Mesenchymal stem cell (in vitro differentiated cells and primary cell): ENCODE measurements around the gene ARHGAP18.
A peak's percentile ranks its signal among the peaks of the same experiment; 100 is the strongest.

ENCODE experiments used
- DNase-seq: peaks from one replicate; pipeline ENCODE4 v3.0.0-alpha.2; 2013
- H2AFZ ChIP-seq: one replicate; pipeline ENCODE4 v1.6.1; 2013; ENCODE audit warnings: low read depth, mild to moderate bottlenecking, control low read depth, inconsistent platforms, low read length, moderate library complexity
- H2AK5ac ChIP-seq: 2 replicates; pipeline ENCODE4 v1.6.1; 2013; ENCODE audit warnings: low read length, moderate library complexity, mild to moderate bottlenecking, inconsistent platforms; ENCODE audit not compliant: severe bottlenecking
- H2BK120ac ChIP-seq: one replicate; pipeline ENCODE4 v1.6.1; 2013; ENCODE audit warnings: low read depth, mild to moderate bottlenecking, inconsistent platforms, low read length, moderate library complexity
- H2BK12ac ChIP-seq, 2 experiments: one replicate each; pipeline ENCODE4 v1.6.1; 2013; ENCODE audit warnings: inconsistent platforms in 2 of 2, low read length in 2 of 2, mild to moderate bottlenecking in 2 of 2, moderate library complexity in 2 of 2, control low read depth in 1 of 2
- H2BK15ac ChIP-seq: one replicate; pipeline ENCODE4 v1.6.1; 2013; ENCODE audit warnings: mild to moderate bottlenecking, low read depth, inconsistent platforms; ENCODE audit not compliant: poor library complexity, severe bottlenecking
- H2BK5ac ChIP-seq: 2 replicates; pipeline ENCODE4 v1.6.1; 2013; ENCODE audit warnings: low read depth, mild to moderate bottlenecking, low read length, control low read depth, inconsistent platforms; ENCODE audit not compliant: poor library complexity, severe bottlenecking
- H3K14ac ChIP-seq, 2 experiments: one replicate each; pipeline ENCODE4 v1.6.1; 2013; ENCODE audit warnings: inconsistent platforms in 2 of 2, low read length in 2 of 2, control low read depth in 1 of 2, mild to moderate bottlenecking in 1 of 2, moderate library complexity in 1 of 2
- H3K18ac ChIP-seq, 2 experiments: one replicate each; pipeline ENCODE4 v1.6.1; 2013; ENCODE audit warnings: inconsistent platforms in 2 of 2, low read length in 2 of 2, control low read depth in 1 of 2, low read depth in 1 of 2, mild to moderate bottlenecking in 1 of 2
- H3K23ac ChIP-seq, 2 experiments: one replicate each; pipeline ENCODE4 v1.6.1; 2013; ENCODE audit warnings: inconsistent platforms in 2 of 2, low read length in 2 of 2, mild to moderate bottlenecking in 2 of 2, moderate library complexity in 2 of 2, control low read depth in 1 of 2
- H3K27ac ChIP-seq: 2 replicates; pipeline ENCODE4 v1.5.1; 2013; ENCODE audit warnings: mild to moderate bottlenecking, moderate library complexity, low read length, control low read depth, inconsistent platforms; ENCODE audit not compliant: poor library complexity, severe bottlenecking
- H3K27me3 ChIP-seq, 2 experiments: 2 replicates each; pipeline versions ENCODE4 v1.6.1 to v1.7.0; 2013; ENCODE audit warnings: low read length in 2 of 2, mild to moderate bottlenecking in 2 of 2, moderate library complexity in 2 of 2, control low read depth in 1 of 2, inconsistent platforms in 1 of 2; ENCODE audit not compliant: control insufficient read depth in 1 of 2, insufficient read depth in 1 of 2
- H3K36me3 ChIP-seq, 2 experiments: 2 replicates each; pipeline versions ENCODE4 v1.6.1 to v1.7.0; 2013; ENCODE audit warnings: low read length in 2 of 2, control low read depth in 1 of 2, inconsistent platforms in 1 of 2, low read depth in 1 of 2, mild to moderate bottlenecking in 1 of 2; ENCODE audit not compliant: insufficient read depth in 2 of 2, control insufficient read depth in 1 of 2
- H3K4ac ChIP-seq, 2 experiments: one replicate each; pipeline ENCODE4 v1.6.1; 2013; ENCODE audit warnings: inconsistent platforms in 2 of 2, low read length in 2 of 2, mild to moderate bottlenecking in 2 of 2, moderate library complexity in 2 of 2, control low read depth in 1 of 2, low read depth in 1 of 2
- H3K4me1 ChIP-seq: 2 replicates; pipeline ENCODE4 v1.6.1; 2013; ENCODE audit warnings: low read depth, low read length, control low read depth; ENCODE audit not compliant: control insufficient read depth, insufficient read depth
- H3K4me2 ChIP-seq: 2 replicates; pipeline ENCODE4 v1.6.1; 2013; ENCODE audit warnings: low read length, mild to moderate bottlenecking, inconsistent platforms; ENCODE audit not compliant: poor library complexity, severe bottlenecking
- H3K4me3 ChIP-seq, 2 experiments: 2 replicates each; pipeline versions ENCODE4 v1.5.1 to v1.7.0; 2013; ENCODE audit warnings: low read length in 2 of 2, mild to moderate bottlenecking in 2 of 2, control low read depth in 1 of 2, low read depth in 1 of 2; ENCODE audit not compliant: insufficient read depth in 1 of 2
- H3K79me1 ChIP-seq: replicated peaks from 2 replicates; pipeline ENCODE4 v1.6.1; 2013; ENCODE audit warnings: mild to moderate bottlenecking, control low read depth, low read length, inconsistent platforms; ENCODE audit not compliant: poor library complexity, severe bottlenecking
- H3K9ac ChIP-seq: 2 replicates; pipeline ENCODE4 v1.7.0; 2013; ENCODE audit warnings: mild to moderate bottlenecking, low read length, moderate library complexity
- H3K9me3 ChIP-seq: 2 replicates; pipeline ENCODE4 v1.7.0; 2013; ENCODE audit warnings: mild to moderate bottlenecking, low read length; ENCODE audit not compliant: control insufficient read depth
- H4K8ac ChIP-seq: one replicate; pipeline ENCODE4 v1.6.1; 2013; ENCODE audit warnings: inconsistent platforms, mild to moderate bottlenecking, low read length, moderate library complexity
- H4K91ac ChIP-seq: one replicate; pipeline ENCODE4 v1.6.1; 2013; ENCODE audit warnings: mild to moderate bottlenecking, low read length, inconsistent platforms
- WGBS: methylation state at CpG from one replicate; pipeline ENCODE4 v1.1.7; 2013; ENCODE audit warnings: mixed read lengths; 5-methylcytosine and 5-hydroxymethylcytosine counted together

The ARHGAP18 gene

GRCh38 chr6:129593233-129593564 is 116.8 kb downstream of the ARHGAP18 start:
- H3K27me3 ChIP-seq = no peaks in the 10 kb centered on the region
- H3K27ac ChIP-seq = peak overlapping the region; percentile 12
- no peak overlapping the region for H4K8ac ChIP-seq
- H3K14ac ChIP-seq = no peak overlapping the region
- H3K23ac ChIP-seq = no peak overlapping the region
- H4K91ac ChIP-seq = no peak overlapping the region
- H3K79me1 ChIP-seq = peaks cover 19% of the 10 kb centered on the region
- no peak overlapping the region for H3K4me3 ChIP-seq
- no peak overlapping the region for H3K4ac ChIP-seq
- no peak overlapping the region for H2AK5ac ChIP-seq
- H2BK5ac ChIP-seq = no peak overlapping the region
- no peak overlapping the region for H2BK120ac ChIP-seq
- H2AFZ ChIP-seq = no peak overlapping the region
- 97% methylated on average over 3 of the region's 3 CpGs for WGBS
- no peaks in the 10 kb centered on the region for H3K9me3 ChIP-seq
- H2BK15ac ChIP-seq = no peak overlapping the region
- no peak overlapping the region for H3K4me2 ChIP-seq
- peaks cover 10% of the 10 kb centered on the region for H3K4me1 ChIP-seq
- no peak overlapping the region for H3K9ac ChIP-seq
- peaks cover 21 to 61% of the 10 kb centered on the region in 2 experiments for H3K36me3 ChIP-seq
- no peak overlapping the region for H3K18ac ChIP-seq
- DNase-seq = no peak
- H2BK12ac ChIP-seq = no peak overlapping the region

- H3K14ac ChIP-seq = no peak overlapping the region
- H3K27ac ChIP-seq = peak overlapping the region; percentile 5
- no peak overlapping the region for H3K4me2 ChIP-seq
- H3K9me3 ChIP-seq = no peaks in the 10 kb centered on the region
- no peak overlapping the region for H3K23ac ChIP-seq
- no peak overlapping the region for H2AFZ ChIP-seq
- WGBS = 97% methylated on average over 5 of the region's 6 CpGs
- H2BK120ac ChIP-seq = no peak overlapping the region
- H3K27me3 ChIP-seq = no peaks in the 10 kb centered on the region
- no peak for DNase-seq
- H3K9ac ChIP-seq = no peak overlapping the region
- H2BK12ac ChIP-seq = no peak overlapping the region
- no peak overlapping the region for H4K91ac ChIP-seq
- H3K18ac ChIP-seq = no peak overlapping the region
- H2BK15ac ChIP-seq = no peak overlapping the region
- no peak overlapping the region for H2AK5ac ChIP-seq
- H4K8ac ChIP-seq = no peak overlapping the region
- H2BK5ac ChIP-seq = no peak overlapping the region
- H3K4me3 ChIP-seq = no peak overlapping the region
- H3K79me1 ChIP-seq = peaks cover 21% of the 10 kb centered on the region
- peaks cover 25 to 61% of the 10 kb centered on the region in 2 experiments for H3K36me3 ChIP-seq
- H3K4ac ChIP-seq = no peak overlapping the region
- peaks cover 10% of the 10 kb centered on the region for H3K4me1 ChIP-seq
Measured at GRCh38 chr6:129592516-129593232, 117.3 kb downstream of the ARHGAP18 start.

- Histone ChIP-seq H2BK120ac (no peak overlapping the region), H3K4me1 (peaks cover 5% of the 10 kb centered on the region), H3K4me3 (no peak overlapping the region), H3K79me1 (peaks cover 24% of the 10 kb centered on the region), H3K4me2 (no peak overlapping the region), H4K91ac (no peak overlapping the region), H3K9me3 (no peaks in the 10 kb centered on the region), H3K27me3 (no peaks in the 10 kb centered on the region), H2BK12ac (no peak overlapping the region), H3K14ac (no peak overlapping the region), H3K36me3 (peaks cover 21 to 57% of the 10 kb centered on the region in 2 experiments), H4K8ac (no peak overlapping the region), H3K23ac (no peak overlapping the region), H2AFZ (no peak overlapping the region), H2BK15ac (no peak overlapping the region), H3K27ac (no peak overlapping the region), H3K4ac (no peak overlapping the region), H3K18ac (no peak overlapping the region), H2BK5ac (no peak overlapping the region), H2AK5ac (no peak overlapping the region), H3K9ac (no peak overlapping the region)
- 65% methylated on average over 2 of the region's 4 CpGs for WGBS
- DNase-seq = peak; percentile 67
Measured at GRCh38 chr6:129590408-129591022, 119.5 kb downstream of the ARHGAP18 start.

- DNase-seq = no peak
- Histone ChIP-seq H3K36me3 (peaks cover 22 to 57% of the 10 kb centered on the region in 2 experiments), H2BK12ac (no peak overlapping the region), H3K9ac (no peak overlapping the region), H3K4me1 (no peaks in the 10 kb centered on the region), H3K79me1 (peaks cover 30% of the 10 kb centered on the region), H3K9me3 (no peaks in the 10 kb centered on the region), H3K4ac (no peak overlapping the region), H2AFZ (no peak overlapping the region), H2BK5ac (no peak overlapping the region), H2BK15ac (no peak overlapping the region), H3K27ac (no peak overlapping the region), H4K8ac (no peak overlapping the region), H2AK5ac (no peak overlapping the region), H3K4me2 (no peak overlapping the region), H4K91ac (no peak overlapping the region), H3K27me3 (no peaks in the 10 kb centered on the region), H3K14ac (no peak overlapping the region), H3K18ac (no peak overlapping the region), H2BK120ac (no peak overlapping the region), H3K4me3 (no peak overlapping the region), H3K23ac (no peak overlapping the region)
- 90% methylated on average over 2 of the region's 2 CpGs for WGBS
Measured at GRCh38 chr6:129586815-129587214, 123.2 kb downstream of the ARHGAP18 start.
